ENCODE results near the gene LHX6.

LHX6 gene

DNA sequence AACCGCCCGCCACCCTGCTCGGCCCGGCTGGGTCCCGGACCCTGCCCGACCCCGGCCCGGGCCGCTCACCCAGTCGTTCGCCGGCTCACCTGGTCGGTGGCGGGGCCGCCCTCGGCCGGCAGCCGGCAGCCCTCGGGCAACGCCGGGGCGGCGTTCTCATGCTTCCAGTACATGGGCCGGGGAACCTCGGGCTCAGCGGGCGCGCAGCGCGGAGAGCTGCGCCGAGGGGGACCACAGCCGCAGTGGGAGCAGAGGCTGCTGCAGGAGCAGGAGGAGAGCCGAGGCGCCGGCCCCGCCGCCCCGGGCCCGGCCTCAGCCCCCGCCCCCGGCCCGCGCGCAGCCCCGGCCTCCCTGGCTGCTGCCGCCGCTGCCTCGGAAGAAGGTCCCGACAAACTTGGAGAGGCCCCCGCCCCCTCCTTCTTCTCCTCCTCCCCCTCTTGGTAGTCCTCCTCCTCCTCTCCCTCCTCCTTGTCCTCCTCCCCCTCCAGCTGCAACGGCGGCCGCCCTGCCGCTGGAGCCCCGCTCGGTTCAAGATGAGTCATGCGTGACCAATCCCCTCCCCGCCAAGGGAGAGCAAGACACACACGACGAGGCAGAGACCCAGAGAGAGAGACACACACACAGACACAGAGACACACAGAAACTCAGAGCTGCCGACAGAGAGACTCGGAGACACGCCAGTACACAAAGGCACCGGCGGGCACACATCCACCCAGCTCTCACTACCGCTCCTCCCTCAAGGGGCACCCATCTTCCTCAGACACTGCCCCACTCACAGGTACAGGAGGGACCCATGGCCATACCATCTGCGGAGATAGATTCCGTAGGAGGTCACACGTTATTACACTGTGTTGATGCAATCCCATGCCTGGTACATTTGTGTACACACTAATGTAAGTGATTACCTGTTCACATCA lies at the start of gene LHX6:
Gene LHX6, minus strand, starts transcription at position 390 of the 917 bp plus-strand sequence. Its CDS starts 217 bp downstream, at position 173.
- DNase-seq, result no peak

DNA sequence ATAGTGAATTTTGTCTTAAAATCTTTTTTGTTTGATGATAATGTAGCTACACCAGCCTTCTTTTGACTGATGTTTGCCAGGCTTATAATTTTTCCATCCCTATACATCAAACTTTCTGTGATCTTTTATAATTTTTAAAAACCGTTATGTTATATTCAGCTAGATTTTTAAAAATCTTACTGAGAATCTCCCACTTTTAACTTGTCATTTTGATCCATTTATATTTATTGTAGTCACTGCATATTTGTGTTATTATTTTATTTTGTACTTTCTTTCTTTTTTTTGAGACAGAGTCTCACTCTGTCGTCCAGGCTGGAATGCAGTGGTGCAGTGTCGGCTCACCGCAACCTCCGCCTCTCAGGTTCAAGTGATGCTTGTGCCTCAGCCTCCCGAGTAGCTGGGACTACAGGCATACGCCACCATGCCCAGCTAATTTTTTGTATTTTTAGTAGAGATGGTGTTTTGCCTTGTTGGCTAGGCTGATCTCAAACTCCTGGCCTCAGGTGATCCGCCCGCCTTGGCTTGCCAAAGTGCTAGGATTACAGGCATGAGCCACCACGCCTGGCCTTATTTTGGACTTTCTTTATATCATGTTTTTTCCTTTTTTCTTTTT lies 48.6 kb upstream of the LHX6 start:
- DNase-seq, result no peak

DNA sequence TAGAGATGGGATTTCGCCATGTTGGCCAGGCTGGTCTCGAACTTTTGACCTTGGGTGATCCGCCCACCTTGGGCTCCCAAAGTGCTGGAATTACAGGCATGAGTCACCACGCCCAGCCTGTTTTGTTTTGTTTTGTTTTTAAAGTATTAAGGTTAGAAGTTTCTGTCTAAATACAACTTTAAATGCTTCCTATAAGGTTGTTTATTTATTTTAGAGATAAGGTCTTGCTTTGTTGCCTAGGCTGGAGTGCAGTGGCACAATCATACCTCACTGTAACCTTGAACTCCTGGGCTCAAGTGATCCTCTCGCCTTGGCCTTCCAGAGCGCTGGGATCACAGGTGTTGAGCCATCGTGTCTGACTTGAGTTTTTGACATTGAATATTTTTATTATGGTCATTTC lies 47.3 kb upstream of the LHX6 start:
- DNase-seq, result no peak

DNA sequence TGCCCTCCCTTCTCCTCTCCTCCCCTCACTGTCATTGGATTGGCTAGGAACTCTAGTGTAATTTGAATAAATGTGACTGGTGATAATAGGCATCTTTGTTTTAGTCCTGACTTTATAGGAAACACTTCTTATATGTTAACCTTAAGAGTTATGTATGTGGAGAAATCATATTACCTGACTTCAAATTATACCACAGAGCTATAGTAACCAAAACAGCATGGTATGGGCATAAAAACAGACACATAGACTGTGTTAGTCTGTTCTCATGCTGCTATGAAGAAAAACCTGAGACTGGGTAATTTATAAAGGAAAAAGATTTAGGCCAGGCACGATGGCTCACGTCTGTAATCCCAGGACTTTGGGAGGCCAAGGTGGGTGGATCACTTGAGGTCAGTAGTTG lies 45.3 kb upstream of the LHX6 start:
- no peak for DNase-seq

- DNase-seq, result no peak
These were observed 39.5 kb upstream of the LHX6 start for GRCh38 chr9:122268041-122268814.

GRCh38 chr9:122265149-122265915 lies 36.6 kb upstream of the LHX6 start:
- DNase-seq, result no peak

GRCh38 chr9:122264360-122265148 lies 35.8 kb upstream of the LHX6 start, which contains the start of the genes MRRF and RBM18:
Gene MRRF, plus strand, starts transcription at chr9:122264882. Its CDS starts 6,010 bp downstream, at chr9:122270892.
Gene RBM18, minus strand, starts transcription at chr9:122264840. Its CDS starts 3,348 bp downstream, at chr9:122261492.
- peak; percentile 90 for DNase-seq

DNA sequence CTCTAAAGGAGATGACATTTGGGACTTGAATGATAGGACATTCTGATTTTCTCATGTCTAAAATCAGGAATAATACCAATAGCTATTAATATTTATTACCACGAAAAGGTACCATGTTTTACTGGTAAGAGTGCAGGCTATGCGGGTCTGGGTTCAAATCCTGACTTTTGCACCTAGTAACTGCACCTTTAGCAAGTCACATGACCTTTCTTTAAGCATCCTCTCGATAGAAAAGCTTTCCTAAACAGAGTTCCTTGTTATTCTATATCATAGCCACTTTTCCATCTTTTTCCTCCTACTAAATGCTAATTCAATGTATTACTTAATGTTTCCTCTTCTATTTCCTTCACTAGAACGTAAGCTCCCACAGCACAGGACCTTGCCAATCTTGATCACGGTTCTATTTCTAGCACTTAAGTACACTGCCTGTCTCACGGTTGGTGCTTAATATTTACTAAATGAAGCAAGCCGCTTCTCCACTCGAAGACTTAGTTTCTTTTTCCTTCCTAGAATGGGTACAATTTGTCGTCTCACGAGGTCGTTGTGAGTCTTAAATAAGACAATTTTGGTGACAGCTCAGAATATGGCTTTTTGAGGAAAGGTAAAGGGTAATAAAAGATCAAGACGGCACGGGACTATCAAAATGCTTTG lies 35.1 kb upstream of the LHX6 start:
- DNase-seq, result no peak

GRCh38 chr9:122262073-122262472 lies 33.3 kb upstream of the LHX6 start:
- no peak for DNase-seq

GRCh38 chr9:122261469-122261881 lies 32.7 kb upstream of the LHX6 start:
- no peak for DNase-seq

- no peak for DNase-seq
These were observed 30.2 kb upstream of the LHX6 start for GRCh38 chr9:122258886-122259415.

GRCh38 chr9:122256206-122256605 lies 27.4 kb upstream of the LHX6 start:
- no peak for DNase-seq

DNA sequence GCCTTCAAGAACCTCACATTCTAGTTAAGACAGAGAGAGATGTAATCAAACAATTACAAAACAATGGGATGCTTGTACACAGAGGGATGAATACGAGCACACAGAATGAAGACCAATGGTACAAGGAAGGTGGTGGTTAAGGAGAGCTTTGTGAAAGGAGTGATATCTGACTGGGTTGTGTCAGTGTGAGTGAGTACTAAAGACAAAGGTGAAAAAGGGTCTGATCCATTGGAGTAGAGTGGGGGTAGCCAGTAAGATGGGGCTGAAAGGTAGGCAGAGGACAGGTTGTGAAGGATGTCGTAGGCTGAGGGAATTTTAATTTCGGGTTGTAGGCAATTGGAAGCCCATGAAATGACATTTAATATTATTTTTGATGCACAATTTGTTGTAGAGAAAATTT lies 26.0 kb upstream of the LHX6 start:
- no peak for DNase-seq

DNA sequence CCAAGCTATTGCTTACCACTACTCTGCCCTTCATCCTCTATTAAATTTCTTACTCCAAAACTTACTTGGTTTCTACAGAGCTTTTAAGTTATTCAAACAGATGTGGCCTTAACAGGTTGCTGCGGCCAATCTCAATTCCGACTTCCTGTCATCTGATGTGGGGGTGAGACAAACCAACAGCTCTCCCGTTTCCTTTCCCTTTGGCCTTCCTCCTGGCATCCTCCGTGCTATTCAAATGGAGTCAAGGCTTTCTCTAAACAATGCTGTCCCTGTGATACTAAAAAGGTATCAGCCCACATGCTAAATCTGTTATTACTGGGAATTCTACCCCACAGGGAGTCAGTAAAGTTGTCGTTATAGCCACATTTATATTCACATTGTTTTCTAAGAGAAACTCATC lies 24.0 kb upstream of the LHX6 start:
- no peak for DNase-seq

- DNase-seq, result no peak
These were observed 22.6 kb upstream of the LHX6 start for GRCh38 chr9:122251351-122251750.

GRCh38 chr9:122248448-122248865 lies 19.7 kb upstream of the LHX6 start:
- no peak for DNase-seq

DNA sequence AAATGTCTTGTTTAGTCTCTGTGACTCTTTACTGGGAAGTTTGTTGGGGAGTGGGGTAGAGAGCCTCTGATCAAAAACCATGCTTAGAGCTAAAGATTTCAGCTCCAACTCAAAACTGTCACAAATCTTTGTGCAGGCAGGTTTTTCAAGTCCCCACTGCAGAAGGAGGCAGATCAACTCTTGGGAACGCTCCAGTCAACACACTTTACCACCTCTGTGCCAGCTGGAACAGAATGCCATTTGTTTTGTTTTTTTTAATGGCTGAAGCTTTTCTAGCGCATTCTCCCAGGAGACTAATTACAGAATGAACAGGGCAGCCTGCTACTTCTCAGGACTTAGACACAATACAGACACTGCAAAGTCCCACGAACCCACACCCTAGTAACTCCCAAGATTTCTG lies 17.9 kb upstream of the LHX6 start:
- DNase-seq, result no peak

DNA sequence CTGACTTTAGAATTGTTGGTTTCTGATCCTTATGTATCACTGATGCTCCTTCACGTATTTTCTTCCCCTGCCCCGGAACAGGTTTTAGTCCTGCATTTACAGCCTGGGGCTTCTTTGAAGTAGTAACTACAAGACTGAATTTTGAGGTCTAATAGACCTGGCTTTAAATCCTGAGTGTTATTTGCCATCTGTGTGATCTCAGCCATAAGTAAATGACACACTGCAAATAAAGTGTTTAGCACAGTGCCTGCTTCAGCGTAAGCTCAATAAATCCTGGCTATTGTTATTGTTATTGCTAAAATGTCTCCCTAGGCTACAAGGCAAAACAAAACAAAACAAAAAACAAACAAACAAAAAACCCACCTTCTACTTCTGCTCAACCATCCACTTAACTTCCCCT lies 15.6 kb upstream of the LHX6 start:
- DNase-seq, result no peak

GRCh38 chr9:122239722-122240121 lies 11.0 kb upstream of the LHX6 start:
- DNase-seq, result no peak

DNA sequence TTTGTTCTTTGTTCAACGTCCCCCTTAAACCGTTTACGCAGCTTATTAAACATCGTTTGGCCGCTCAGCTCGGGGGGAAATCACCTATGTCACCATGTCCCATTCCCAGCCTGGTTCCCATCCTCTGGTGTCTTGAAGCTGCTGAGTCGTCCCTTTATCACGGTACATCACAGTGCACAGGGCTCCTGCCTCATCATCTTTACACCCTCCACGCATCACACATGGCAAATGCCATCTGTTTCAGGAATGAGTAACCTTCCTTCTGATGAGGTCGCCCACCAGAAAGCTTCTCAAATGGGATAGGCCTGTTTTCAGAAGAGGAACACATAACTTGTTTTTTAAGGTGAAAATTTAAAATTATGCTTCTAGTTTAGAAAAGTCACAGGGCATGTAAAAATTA lies 7.9 kb upstream of the LHX6 start:
- DNase-seq, result no peak

Measured in activated naive CD4-positive, alpha-beta T cell treated with Interleukin-2 at 50 U/mL for 16 hours (primary cell).